Prostate gland (tissue), 2 donors: ENCODE data around the gene ALDH1L2.

Source experiments
- CTCF ChIP-seq, 4 experiments: fragments of 200-600 bp in 2 of 4; fragments of 450-650 bp in 2 of 4; sonication (generic) in 2 of 4; IDR thresholded peaks; 1 replicate in 3 of 4; 2 replicates in 1 of 4; pipeline ENCODE4 v1.5.1; 2016 to 2019; ENCODE audit warnings: antibody characterized with exemption in 4 of 4, mild to moderate bottlenecking in 2 of 4, moderate library complexity in 2 of 4
- POLR2A ChIP-seq: fragments of 450-650 bp; IDR thresholded peaks from one replicate; pipeline ENCODE4 v1.6.1; 2016; ENCODE audit warnings: antibody characterized with exemption, mild to moderate bottlenecking

DNA sequence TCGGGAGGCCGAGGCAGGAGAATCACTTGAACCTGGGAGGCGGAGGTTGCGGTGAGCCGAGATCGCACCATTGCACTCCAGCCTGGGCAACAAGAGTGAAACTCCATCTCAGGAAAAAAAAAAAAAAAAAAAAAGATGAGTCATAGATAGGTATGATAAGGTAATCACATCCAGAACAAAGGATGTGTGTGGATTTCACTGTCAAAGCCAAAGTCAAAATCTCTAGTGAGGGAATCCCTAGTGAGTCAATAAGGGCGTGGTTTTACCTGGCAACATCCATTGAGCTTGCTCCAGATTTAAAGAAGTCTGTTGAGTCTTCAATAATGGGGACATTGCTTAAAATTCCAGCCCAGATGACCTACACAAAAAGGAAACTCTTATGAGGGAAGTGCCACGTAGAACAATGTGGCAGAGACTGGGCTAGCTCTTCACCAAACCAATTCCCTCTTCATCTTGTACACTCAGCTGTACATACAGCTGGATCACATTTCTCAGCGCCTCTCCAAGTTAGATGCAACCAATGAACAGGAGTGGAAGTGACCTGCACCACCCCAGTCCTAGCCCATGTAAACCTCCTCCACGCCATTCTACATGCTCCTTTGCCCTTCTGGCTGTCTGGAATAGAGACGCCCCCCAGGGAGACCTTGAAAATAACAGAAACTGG lies 23.4 kb downstream of the ALDH1L2 start:
- no peak for TF ChIP-seq CTCF (IDR thresholded peaks at IDR 0.05)
- TF ChIP-seq POLR2A, result no peak
